GM18505 (cell line): ENCODE results near the gene SDK1.
"Not testable (repeated sequence)": the region's sequence is repeated elsewhere in the genome, so short reads cannot be mapped to it uniquely, and the experiment has no call there.

ENCODE experiments used
- ATAC-seq: cut with Tn5 transposase; IDR thresholded peaks from one replicate; pipeline ENCODE4 v1.9.1; 2021; ENCODE audit not compliant: unreplicated experiment
- POLR2A ChIP-seq: IDR thresholded peaks from 4 replicates; pipeline ENCODE4 v1.6.1; 2011; ENCODE audit warnings: borderline replicate concordance; ENCODE audit not compliant: insufficient read depth, insufficient read length; ENCODE audit errors: extremely low read depth

The SDK1 gene

DNA sequence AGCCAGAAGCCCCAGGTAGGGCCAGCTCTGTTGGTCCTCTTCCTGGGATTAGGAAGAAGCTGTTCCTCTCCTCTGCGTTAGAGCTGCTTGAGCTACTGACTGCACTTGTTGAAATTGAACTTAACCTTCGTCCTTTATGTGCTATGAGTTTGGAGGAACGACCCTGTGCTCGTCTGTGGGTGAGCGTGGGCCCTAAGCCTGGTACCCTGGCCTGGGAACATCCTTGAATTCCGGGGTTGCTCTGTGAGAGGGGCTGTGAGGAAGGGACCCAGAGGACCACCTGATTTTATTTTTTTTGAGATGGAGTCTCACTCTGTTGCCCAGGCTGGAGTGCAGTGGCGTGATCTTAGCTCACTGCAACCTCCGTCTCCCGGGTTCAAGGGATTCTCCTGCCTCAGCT, 933.8 kb downstream of the SDK1 start:
- TF ChIP-seq POLR2A, result no peak
- ATAC-seq, result no peak

DNA sequence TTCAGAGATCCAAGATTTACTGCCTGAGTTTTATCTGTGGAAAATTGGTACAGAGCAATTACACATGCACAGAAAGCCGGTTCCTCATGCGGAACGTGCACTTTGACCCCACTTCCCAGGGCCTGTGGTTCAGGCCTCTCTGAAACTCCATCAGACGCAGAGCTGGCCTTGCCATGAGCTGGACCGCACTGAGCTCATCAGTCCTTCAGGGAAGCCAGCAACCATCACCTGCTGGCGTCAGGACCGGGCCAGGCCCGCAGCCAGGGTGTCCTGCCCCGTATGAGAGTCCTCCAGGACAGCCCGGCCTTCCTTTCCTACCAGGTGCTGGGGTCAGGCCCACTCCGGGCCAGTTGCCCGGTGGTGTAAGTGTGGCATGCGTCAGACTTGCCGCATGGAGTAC, 934.5 kb downstream of the SDK1 start:
- no peak for ATAC-seq
- TF ChIP-seq POLR2A, result no peak

DNA sequence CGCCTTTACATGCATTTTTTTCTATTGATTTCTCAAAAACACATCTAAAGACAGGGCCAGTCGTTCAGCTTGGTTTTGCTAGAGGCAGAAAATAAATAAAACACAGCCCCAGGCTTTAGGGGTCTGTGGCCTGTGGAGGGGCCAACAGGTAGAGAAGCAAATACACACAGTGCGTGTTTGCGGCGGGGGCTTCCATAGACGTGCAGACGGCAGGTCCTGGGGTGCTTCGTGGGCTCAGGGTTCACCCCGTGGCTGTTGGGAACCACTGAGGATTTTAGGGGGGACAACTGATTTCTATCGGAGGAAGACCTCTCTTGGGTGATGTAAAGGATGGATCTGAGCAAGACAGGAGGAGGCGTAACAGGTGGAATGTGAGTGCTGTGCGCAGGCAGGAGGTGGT, 935.3 kb downstream of the SDK1 start:
- TF ChIP-seq POLR2A, result no peak
- no peak for ATAC-seq

DNA sequence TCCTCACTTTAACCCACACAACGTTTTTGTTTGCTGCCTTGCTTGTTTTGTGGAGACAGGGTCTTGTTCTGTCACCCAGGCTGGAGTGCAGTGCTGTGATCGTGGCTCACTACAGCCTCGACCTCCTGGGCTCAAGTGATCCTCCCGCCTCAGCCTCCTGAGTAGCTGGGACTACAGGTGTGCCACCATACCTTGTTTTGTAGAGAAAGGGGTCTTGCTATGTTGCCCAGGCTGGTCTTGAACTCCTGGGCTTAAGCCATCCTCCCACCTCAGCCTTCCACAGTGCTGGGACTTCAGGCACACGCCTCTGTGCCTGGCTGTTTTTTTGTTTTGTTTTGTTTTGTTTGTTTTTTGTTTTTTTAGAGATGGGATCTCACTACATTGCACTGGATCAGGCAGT, 935.8 kb downstream of the SDK1 start:
- not testable (repeated sequence) for ATAC-seq

DNA sequence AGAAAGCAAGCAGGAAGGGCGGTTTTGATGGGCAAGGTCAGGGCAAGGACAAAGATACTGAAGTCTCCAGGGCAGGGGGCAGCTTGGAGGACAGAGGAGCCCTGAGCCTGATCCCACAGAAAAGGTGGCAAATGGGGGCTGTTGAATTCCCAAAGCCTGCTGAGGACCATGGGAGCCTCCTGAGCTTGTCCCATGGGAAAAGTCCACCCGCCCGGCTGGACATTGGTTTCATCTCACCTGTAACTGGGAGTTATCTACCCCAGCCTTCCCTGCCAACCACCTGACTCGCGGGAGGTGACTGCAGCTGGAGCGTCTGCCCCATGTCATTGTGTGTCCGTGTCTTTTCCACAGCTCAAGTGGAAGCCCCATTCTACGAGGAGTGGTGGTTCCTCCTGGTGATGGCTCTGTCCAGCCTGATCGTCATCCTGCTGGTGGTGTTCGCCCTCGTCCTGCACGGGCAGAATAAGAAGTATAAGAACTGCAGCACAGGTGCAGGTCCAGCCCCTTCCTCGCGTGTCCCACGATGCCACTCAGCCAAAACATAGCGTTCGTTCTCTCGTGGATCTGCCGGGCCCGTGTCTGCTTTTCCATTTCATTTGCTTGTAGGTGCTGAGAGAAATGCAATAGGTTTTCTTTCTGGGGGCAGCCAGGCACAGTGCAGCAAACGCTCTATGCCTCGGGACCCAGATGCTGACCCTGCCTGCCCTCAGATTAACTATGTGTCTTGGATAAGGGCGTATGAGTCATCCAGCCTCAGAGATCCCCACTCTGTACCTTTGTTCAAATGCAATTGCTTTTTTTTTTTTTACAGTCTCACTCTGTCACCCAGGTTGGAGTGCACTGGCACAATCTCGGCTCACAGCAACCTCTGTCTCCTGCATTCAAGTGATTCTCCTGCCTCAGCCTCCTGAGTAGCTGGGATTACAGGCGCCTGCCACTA, 936.5 kb downstream of the SDK1 start:
- no peak for ATAC-seq
- no peak for TF ChIP-seq POLR2A

- no peak for ATAC-seq
- TF ChIP-seq POLR2A, result no peak
Observed at GRCh38 chr7:4238861-4239260, 937.8 kb downstream of the SDK1 start.

DNA sequence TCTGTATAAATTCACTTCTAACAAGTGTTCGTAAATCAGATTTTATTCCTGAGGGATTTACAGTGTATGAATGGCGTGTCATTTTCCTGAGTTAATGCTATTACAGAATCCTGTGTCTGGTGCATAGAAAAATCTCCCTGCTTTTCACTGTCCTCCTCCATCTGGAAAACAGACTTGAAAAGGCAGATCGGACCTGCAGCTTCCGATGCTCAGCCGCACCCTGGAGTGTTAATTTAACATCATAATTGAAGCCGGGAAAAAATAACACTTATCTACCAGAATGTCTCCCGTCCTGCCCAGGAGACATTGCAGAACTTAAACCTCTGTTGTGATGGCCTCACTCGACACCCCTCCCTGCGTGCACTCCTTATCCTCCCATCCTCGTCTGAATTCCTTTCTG, 939.0 kb downstream of the SDK1 start:
- ATAC-seq, result no peak
- no peak for TF ChIP-seq POLR2A

DNA sequence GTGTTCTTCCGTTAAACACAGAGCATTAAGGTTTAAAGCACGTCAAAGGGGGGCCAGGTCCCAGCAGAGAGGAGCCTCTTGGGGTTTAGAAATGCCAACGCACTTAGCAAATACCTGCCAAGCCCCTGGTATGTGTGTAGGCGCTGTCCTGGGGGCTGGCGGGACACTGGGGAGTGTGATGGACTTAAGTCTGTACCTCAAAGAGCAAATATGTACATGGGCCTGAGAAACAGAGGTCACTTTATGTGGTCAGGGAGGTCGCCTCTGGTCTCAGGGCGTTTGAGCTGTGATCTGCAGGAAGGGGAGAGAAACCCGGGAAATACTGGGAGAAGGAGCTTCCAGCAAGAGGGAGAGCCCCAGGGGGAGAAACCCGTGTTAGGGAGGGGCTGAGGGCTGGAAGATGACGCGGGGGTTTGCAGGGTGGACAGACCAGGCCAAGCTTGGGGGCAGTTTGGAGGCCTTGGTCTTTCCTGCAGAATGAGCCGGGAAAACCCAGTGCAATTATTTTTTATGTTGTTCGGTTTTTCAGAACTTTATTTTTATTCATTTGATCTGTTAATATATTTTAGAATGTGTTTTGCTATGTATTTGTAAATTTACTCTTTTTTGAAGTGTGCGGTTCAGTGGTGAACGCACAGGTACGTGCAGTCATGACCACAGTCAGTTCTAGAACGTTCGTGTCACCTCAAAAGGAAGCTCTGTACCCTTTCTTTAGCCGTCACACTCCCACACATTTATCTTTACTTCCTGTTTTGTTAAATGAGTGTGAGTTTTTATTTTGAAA, 939.7 kb downstream of the SDK1 start:
- no peak for ATAC-seq

GRCh38 chr7:4241304-4241612, 940.2 kb downstream of the SDK1 start:
- TF ChIP-seq POLR2A, result no peak
- ATAC-seq, result no peak

More for the DNA sequence above, 939.7 kb downstream of the SDK1 start:
- no peak for TF ChIP-seq POLR2A

- no peak for ATAC-seq
- TF ChIP-seq POLR2A, result no peak
Observed at GRCh38 chr7:4241791-4242190, 940.7 kb downstream of the SDK1 start.

GRCh38 chr7:4242706-4243105, 941.7 kb downstream of the SDK1 start:
- TF ChIP-seq POLR2A, result no peak
- no peak for ATAC-seq

- ATAC-seq, result no peak
- no peak for TF ChIP-seq POLR2A
Observed at GRCh38 chr7:4244041-4244440, 943.0 kb downstream of the SDK1 start.

GRCh38 chr7:4244635-4245034, 943.6 kb downstream of the SDK1 start:
- ATAC-seq, result no peak
- no peak for TF ChIP-seq POLR2A
